ENCODE data around the gene WNT6. TPM values are rescaled to one million over a fixed set of nuclear protein-coding genes. Genes with fewer than 3 reads are reported as not detected.

Gene WNT6
- total and polyA plus RNA-seq, 4 donors = 0.08 to 0.20 TPM; not detected in 2

DNA sequence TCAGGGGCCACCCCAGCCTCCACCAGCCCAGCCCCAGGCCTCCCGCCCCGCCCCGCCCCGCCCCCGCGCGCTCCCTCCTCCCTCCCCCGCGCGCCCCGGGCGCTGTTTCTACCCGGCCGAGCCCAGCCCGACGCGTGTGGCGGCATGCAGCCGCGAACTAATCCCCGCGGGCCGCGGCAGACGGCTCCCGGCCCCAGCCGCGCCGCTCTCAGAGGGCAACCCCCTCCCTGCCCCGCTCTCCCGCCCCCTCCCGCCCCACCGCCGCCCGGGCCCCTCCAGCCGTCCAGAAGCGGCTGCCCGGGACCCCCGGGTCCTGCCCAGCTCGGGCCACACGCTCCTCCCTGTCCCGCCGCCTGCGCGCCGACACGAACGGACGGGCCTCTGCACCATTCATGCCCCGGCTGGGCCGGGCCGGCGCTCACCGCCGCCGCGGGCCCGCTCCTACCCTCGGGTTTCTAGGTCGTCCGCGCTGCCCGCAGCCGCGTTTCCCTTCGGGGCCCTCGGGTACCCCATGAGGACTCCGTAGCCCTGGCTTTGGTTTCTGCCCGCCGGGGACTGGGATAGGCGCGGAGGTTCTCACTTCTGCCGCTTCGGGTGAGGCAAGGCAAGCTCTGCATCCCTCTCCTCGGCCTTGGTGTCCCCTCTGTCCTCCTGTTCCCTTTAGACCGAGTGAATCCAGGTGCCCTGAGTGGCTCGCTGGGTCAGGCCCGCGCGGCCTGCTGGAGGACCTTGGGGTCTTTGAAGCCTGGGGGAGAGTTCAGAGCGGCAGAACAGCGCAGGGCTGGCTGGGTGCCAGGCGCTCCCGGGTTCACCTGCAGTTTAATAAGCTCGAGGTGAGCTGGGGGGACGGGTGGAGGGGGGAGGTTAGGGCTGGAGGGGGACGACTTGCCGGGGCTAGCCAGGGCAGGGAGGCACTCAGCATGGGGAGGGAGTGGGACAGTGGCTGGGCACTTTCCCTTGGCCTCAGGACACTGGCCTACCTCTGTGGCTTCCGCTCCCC is 24.2 kb downstream of the WNT6 start (continued):
- no peak for TF ChIP-seq HNF4A (conservative IDR thresholded peaks at IDR 0.05)
- no peak for TF ChIP-seq JUND (IDR thresholded peaks at IDR 0.05)
- TF ChIP-seq RXRA (IDR thresholded peaks at IDR 0.05) = no peak
- no peak for TF ChIP-seq GABPA (IDR thresholded peaks at IDR 0.05 in 1 of 2, conservative IDR thresholded peaks at IDR 0.05 in 1 of 2)
- no peak for TF ChIP-seq YY1 (IDR thresholded peaks at IDR 0.05)
- TF ChIP-seq, protein P1, sequence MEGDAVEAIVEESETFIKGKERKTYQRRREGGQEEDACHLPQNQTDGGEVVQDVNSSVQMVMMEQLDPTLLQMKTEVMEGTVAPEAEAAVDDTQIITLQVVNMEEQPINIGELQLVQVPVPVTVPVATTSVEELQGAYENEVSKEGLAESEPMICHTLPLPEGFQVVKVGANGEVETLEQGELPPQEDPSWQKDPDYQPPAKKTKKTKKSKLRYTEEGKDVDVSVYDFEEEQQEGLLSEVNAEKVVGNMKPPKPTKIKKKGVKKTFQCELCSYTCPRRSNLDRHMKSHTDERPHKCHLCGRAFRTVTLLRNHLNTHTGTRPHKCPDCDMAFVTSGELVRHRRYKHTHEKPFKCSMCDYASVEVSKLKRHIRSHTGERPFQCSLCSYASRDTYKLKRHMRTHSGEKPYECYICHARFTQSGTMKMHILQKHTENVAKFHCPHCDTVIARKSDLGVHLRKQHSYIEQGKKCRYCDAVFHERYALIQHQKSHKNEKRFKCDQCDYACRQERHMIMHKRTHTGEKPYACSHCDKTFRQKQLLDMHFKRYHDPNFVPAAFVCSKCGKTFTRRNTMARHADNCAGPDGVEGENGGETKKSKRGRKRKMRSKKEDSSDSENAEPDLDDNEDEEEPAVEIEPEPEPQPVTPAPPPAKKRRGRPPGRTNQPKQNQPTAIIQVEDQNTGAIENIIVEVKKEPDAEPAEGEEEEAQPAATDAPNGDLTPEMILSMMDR (IDR thresholded peaks at IDR 0.05; ENCODE audit: low read depth, low read length, missing input control) = no peak

GRCh38 chr2:218884519-218884918 is 24.9 kb downstream of the WNT6 start:
- Histone ChIP-seq H3K9me3 (ENCODE audit: control insufficient read depth in 4 of 4, low read length in 3 of 4) (no peaks in the 10 kb centered on the region), H3K4me3 (ENCODE audit: low read depth in 1 of 3, low read length in 3 of 3) (no peak overlapping the region), H3K4me1 (ENCODE audit: control insufficient read depth in 4 of 4, insufficient read depth in 4 of 4, low read length in 3 of 4) (peaks cover 3 to 13% (median 10%) of the 10 kb centered on the region in 4 donors), H3K27me3 (ENCODE audit: control insufficient read depth in 4 of 4, insufficient read depth in 4 of 4, low read length in 3 of 4) (peaks cover 0 to 20% (median 10%) of the 10 kb centered on the region in 4 donors), H3K27ac (ENCODE audit: low read depth in 1 of 2, low read length in 2 of 2) (no peak overlapping the region), H3K36me3 (ENCODE audit: control insufficient read depth in 4 of 4, insufficient read depth in 3 of 4, low read depth in 1 of 4, low read length in 3 of 4) (no peaks in the 10 kb centered on the region), H3K9ac (ENCODE audit: low read depth in 1 of 2, low read length in 2 of 2) (no peak overlapping the region)
- no peak for TF ChIP-seq JUND (IDR thresholded peaks at IDR 0.05)
- TF ChIP-seq YY1 (IDR thresholded peaks at IDR 0.05) = no peak
- no peak for TF ChIP-seq FOXA2 (IDR thresholded peaks at IDR 0.05)
- TF ChIP-seq NR2F2 (IDR thresholded peaks at IDR 0.05) = no peak
- TF ChIP-seq ZBTB33 (IDR thresholded peaks at IDR 0.05) = no peak
- 93% methylated on average over 2 of the region's 2 CpGs for WGBS
- no peak for DNase-seq (ENCODE audit: low spot score)

DNA sequence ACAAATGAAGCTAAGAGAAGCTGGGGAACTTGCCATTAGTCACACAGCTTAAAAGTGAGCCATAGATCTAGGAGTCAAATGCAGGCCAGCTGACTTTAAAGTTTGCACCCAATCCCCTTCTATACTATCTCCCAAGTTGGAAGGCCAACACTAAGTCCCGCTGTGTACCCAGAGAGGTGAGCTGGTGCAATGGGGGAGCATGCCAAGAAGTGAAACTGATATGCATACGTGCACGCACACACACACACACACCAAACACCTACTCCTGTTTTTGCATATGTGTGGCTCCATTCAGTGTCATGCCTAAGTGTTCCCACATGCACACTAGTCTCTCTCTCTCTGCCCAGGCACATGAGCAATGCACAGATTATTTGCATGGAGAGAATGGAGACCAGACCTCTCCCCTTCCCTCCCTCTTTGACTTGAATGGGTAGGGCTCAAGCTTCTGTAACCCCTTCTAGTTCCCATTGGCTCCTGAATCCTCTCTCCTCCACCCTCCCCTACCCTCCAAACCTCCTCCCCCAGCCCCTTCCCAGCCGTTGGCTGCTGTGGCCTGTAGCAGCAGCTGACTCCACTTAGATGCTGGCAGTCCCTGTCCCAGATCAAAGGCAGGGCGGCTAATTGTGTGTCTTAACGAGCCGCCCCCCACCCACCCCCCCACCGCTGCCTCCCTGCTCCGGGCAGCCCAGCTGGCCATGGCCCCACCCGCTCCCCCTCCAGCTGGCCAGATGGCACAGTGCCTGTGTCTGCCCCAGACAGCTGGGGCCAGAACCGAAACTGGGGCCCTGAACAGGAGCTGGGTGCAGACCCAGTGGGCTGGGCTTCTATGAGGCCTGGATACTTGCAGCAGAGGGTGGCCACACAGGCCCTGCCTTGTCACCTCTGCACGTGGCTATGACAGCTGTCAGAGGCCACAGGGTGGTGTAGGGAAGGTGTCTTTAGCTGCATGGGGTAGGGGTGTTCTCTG is 26.7 kb downstream of the WNT6 start:
- Histone ChIP-seq H3K36me3 (ENCODE audit: control insufficient read depth in 4 of 4, insufficient read depth in 3 of 4, low read depth in 1 of 4, low read length in 3 of 4) (no peaks in the 10 kb centered on the region), H3K4me3 (ENCODE audit: low read depth in 1 of 3, low read length in 3 of 3) (no peak overlapping the region), H3K4me1 (ENCODE audit: control insufficient read depth in 4 of 4, insufficient read depth in 4 of 4, low read length in 3 of 4) (peaks cover 3 to 4% (median 4%) of the 10 kb centered on the region in 4 donors), H3K9me3 (ENCODE audit: control insufficient read depth in 4 of 4, low read length in 3 of 4) (no peaks in the 10 kb centered on the region), H3K9ac (ENCODE audit: low read depth in 1 of 2, low read length in 2 of 2) (no peak overlapping the region), H3K27ac (ENCODE audit: low read depth in 1 of 2, low read length in 2 of 2) (no peak overlapping the region), H3K27me3 (ENCODE audit: control insufficient read depth in 4 of 4, insufficient read depth in 4 of 4, low read length in 3 of 4) (peaks cover 0 to 18% (median 8%) of the 10 kb centered on the region in 4 donors)
- 68% methylated on average over 12 of the region's 12 CpGs for WGBS
- DNase-seq (ENCODE audit: low spot score) = no peak
- no peak for TF ChIP-seq YY1 (IDR thresholded peaks at IDR 0.05)
- no peak for TF ChIP-seq FOXA1 (IDR thresholded peaks at IDR 0.05)
- no peak for TF ChIP-seq NR2F2 (IDR thresholded peaks at IDR 0.05)
- no peak for TF ChIP-seq MAX (IDR thresholded peaks at IDR 0.05)
- no peak for TF ChIP-seq GABPA (IDR thresholded peaks at IDR 0.05 in 1 of 2, conservative IDR thresholded peaks at IDR 0.05 in 1 of 2)
- no peak for TF ChIP-seq ATF3 (IDR thresholded peaks at IDR 0.05)
- TF ChIP-seq, protein P1 (IDR thresholded peaks at IDR 0.05; ENCODE audit: low read depth, low read length, missing input control) = no peak
- TF ChIP-seq FOXA2 (IDR thresholded peaks at IDR 0.05) = no peak
- no peak for TF ChIP-seq HNF4A (conservative IDR thresholded peaks at IDR 0.05)
- TF ChIP-seq, protein P2, sequence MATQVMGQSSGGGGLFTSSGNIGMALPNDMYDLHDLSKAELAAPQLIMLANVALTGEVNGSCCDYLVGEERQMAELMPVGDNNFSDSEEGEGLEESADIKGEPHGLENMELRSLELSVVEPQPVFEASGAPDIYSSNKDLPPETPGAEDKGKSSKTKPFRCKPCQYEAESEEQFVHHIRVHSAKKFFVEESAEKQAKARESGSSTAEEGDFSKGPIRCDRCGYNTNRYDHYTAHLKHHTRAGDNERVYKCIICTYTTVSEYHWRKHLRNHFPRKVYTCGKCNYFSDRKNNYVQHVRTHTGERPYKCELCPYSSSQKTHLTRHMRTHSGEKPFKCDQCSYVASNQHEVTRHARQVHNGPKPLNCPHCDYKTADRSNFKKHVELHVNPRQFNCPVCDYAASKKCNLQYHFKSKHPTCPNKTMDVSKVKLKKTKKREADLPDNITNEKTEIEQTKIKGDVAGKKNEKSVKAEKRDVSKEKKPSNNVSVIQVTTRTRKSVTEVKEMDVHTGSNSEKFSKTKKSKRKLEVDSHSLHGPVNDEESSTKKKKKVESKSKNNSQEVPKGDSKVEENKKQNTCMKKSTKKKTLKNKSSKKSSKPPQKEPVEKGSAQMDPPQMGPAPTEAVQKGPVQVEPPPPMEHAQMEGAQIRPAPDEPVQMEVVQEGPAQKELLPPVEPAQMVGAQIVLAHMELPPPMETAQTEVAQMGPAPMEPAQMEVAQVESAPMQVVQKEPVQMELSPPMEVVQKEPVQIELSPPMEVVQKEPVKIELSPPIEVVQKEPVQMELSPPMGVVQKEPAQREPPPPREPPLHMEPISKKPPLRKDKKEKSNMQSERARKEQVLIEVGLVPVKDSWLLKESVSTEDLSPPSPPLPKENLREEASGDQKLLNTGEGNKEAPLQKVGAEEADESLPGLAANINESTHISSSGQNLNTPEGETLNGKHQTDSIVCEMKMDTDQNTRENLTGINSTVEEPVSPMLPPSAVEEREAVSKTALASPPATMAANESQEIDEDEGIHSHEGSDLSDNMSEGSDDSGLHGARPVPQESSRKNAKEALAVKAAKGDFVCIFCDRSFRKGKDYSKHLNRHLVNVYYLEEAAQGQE (IDR thresholded peaks at IDR 0.05) = no peak
- no peak for TF ChIP-seq RAD21 (IDR thresholded peaks at IDR 0.05)
- TF ChIP-seq EGR1 (IDR thresholded peaks at IDR 0.05; ENCODE audit: low read depth in 2 of 2) = no peak
